SIG-M5 treated with dmso at 0.1 percent for 504 hours (cell line): ENCODE measurements around the gene CLN5.
A peak's percentile ranks its signal among the peaks of the same experiment; 100 is the strongest.

Source experiments
- DNase-seq: peaks from one replicate; lab custom pipeline; 2025; ENCODE audit not compliant: unreplicated experiment; lab: John Stamatoyannopoulos, UW

The CLN5 gene

DNA sequence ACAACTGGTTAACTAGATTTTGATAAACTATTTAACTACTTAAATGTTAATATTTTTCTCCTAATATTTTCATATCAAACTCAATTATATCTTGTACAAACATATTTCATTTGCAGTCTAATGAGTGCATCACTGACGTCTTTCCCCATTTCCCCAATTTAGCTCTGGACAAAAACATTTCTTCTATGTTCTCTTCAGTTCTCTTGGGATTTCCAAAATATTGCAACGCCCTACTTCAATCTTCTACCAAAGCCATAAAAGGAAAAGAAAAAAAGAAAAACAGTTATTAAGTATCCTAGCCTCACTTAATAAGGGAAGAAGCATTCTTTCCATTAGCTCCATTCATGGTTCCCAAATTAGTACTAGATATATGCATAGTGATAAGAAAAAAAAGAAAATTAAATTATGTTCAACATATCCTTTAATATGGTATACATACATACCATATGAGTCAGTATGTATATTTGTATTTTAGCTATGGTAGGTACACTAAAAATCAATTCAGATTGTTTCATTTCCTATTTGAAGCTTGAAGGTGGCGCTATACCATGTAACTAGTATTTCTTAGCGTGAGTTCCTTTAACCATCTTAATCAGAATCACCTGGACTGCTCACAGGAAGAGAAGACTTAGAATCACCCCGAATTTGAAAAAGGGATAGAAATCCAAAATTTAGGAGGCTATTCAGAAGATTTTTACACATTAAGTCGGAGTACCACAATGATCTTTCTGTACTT, 25.2 kb downstream of the CLN5 start:
- DNase-seq = no peak

- no peak for DNase-seq
These were observed 27.9 kb downstream of the CLN5 start for GRCh38 chr13:77019756-77020155.

DNA sequence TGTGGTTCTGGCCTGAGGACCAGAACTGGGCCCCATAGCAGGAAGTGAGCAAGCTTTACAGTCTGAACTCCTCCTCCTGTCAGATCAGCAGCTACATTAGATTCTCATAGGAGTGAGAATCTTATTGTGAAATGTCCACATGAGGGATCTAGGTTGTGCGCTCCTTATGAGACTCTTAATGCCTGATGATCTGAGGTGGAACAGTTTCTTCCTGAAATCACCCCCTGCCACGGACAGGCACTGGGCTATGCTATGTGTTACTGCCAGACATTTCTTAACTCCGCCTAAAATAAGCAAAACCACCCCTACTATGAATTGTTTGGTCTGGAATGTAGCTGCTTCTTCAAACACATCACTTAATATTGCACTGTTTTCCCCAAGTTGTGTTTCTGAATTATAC, 30.5 kb downstream of the CLN5 start:
- peak; percentile 64 for DNase-seq

- DNase-seq = peak; percentile 84
These were observed 34.5 kb downstream of the CLN5 start for GRCh38 chr13:77026255-77026860.

- peak; percentile 92 for DNase-seq
These were observed 35.2 kb downstream of the CLN5 start, which contains the start of gene FBXL3 for GRCh38 chr13:77026861-77027621. TSS of gene FBXL3 (minus strand) at chr13:77027159. CDS start at chr13:77021860, 5,299 bp downstream.

- no peak for DNase-seq
These were observed 36.3 kb downstream of the CLN5 start for GRCh38 chr13:77028202-77028601.

GRCh38 chr13:77029436-77029835, 37.6 kb downstream of the CLN5 start:
- no peak for DNase-seq

- no peak for DNase-seq
These were observed 39.9 kb downstream of the CLN5 start for GRCh38 chr13:77031656-77032243.

- DNase-seq = no peak
These were observed 41.9 kb downstream of the CLN5 start for GRCh38 chr13:77033717-77034302.

- no peak for DNase-seq
These were observed 43.0 kb downstream of the CLN5 start for GRCh38 chr13:77034881-77035280.

DNA sequence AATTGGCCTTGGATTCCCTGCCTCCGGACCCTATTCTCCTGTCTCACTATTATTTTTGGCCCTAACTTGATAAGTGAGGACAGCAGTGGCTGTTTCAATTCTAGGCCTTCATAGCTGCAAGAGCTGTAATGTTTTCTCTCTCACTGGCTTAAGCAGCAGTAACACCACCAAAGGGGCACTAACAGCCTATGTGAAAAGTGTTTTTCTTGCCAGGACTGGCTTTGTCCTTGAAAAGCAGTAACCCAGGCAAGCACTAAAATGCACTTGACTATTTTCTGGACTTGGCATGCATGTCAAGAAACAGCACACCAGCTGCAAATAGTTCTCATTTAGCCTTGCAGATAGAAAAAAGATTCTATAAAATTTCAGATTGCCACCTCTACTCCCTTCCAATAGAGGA, 44.4 kb downstream of the CLN5 start:
- DNase-seq = no peak

DNA sequence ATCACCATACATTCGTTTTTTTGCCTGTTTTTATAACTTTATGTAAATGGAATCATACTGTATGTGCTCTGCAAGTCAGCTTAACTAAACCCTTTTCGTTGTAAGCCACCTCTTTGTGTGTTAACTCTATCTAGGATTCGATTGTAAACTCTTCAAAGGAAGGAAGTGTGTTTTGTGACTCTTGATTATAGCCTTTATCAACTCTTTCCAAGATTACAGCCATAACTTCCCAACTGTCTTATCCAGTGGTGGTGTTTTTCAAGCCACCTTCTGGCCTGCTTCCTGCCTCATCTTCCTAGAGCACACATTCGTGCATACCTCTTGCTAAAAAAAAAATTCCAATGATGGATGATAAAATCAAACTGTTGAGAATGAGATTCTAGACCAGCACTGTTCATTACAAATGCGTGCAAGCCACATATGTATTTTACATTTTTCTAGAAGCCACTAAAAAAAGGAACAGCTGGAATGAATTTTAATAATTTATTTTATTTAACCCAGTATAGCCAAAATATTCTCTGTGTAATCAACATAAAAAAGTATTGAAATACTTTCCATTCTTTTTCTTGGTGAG, 47.1 kb downstream of the CLN5 start:
- no peak for DNase-seq

DNA sequence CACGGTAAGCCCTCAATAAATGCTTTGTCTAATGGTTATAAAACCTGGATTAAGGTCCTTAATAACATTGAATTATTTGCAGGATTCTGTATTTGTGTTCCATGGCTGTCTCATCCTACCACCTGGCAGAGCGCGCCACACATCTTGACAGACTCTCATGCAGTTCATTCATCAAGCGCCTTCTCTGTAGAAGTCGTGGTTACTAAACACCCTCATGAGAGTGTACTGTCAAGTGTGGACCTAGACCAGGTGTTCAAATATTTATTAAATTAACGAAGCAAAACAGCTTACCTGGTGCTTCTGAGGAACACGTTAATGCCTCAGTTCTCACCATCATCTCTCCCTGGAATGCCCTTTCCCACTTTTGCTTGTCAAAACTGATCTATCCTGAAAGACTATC, 48.2 kb downstream of the CLN5 start:
- no peak for DNase-seq

GRCh38 chr13:77040835-77041234, 49.0 kb downstream of the CLN5 start:
- DNase-seq = no peak

GRCh38 chr13:77042566-77043177, 50.8 kb downstream of the CLN5 start:
- no peak for DNase-seq

- DNase-seq = no peak
These were observed 55.9 kb downstream of the CLN5 start for GRCh38 chr13:77047649-77048343.

DNA sequence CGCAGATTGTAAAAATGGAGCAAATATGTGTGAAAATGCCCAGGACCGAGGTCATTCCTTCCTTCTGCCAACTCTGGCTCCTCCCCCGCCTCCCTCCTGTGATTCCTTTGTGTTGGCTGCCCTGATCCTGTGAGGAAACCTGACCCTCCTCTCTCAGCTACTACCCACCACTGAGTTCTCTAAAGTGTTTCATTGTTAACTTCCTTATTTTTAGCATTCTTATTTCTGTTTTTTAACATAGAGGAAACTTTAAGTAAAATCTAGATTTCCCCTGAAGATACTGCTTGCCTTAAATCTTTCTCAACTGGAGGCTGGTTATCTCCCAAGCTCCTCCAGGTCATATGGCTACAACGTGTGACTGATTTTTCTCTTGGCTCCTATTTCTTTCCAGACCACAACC, 56.8 kb downstream of the CLN5 start:
- peak; percentile 51 for DNase-seq

DNA sequence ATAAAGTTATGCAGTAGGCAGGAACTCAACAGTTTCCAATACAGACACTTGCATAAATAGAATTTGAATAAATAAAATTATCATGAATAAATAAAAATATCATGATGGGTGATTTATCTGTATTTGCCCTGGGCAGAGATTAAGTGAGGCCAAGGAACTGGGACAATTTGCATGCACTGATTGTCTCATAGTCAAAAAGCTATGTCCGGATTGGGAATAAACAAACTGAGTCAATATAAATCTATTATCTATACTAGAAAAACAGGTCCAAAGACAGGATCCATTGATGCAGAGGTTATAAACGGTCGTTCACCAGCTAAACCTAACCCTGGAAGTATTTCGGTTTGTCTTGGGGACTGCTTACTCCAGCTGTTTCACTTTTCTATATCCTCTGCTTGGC, 61.3 kb downstream of the CLN5 start:
- DNase-seq = no peak
